HEK293 (cell line): Measurements from ENCODE around the gene BCAS3.

Experiments
- CTCF ChIA-PET: fragments of 350-600 bp; formaldehyde crosslinking; extraction: SDS; loops from one replicate; lab custom pipeline; 2021; ENCODE audit warnings: antibody characterized with exemption; lab: Yijun Ruan, JAX
- POLR2A ChIA-PET: fragments of 300-600 bp; formaldehyde crosslinking; extraction: SDS; loops from one replicate; lab custom pipeline; 2020; ENCODE audit warnings: antibody characterized with exemption, inconsistent platforms; lab: Yijun Ruan, JAX
- H3K27ac ChIP-seq: fragments of 200-500 bp; sonication (Bioruptor generic); 2 replicates; pipeline ENCODE4 v1.5.1; 2014; ENCODE audit warnings: low read depth, low read length, control low read depth, inconsistent platforms; ENCODE audit errors: extremely low read depth
- H3K36me3 ChIP-seq, 2 experiments: fragments of 200-500 bp in 1 of 2; sonication (Bioruptor generic) in 1 of 2; 1 replicate in 1 of 2; 2 replicates in 1 of 2; pipeline ENCODE4 v1.5.1; 2014 to 2017; ENCODE audit warnings: inconsistent platforms in 2 of 2, low read length in 2 of 2; ENCODE audit not compliant: control insufficient read depth in 2 of 2, insufficient read depth in 1 of 2
- H3K4me1 ChIP-seq: fragments of 200-500 bp; sonication (Bioruptor generic); 2 replicates; pipeline ENCODE4 v1.5.1; 2014; ENCODE audit warnings: mild to moderate bottlenecking, low read length, inconsistent platforms; ENCODE audit not compliant: control insufficient read depth, insufficient read depth
- H3K4me3 ChIP-seq: 2 replicates; pipeline ENCODE4 v1.5.1; 2011; ENCODE audit warnings: low read depth, mild to moderate bottlenecking, control low read depth, low read length, moderate library complexity
- H3K9me3 ChIP-seq: fragments of 200-500 bp; sonication (Bioruptor generic); 2 replicates; pipeline ENCODE4 v1.5.1; 2014; ENCODE audit warnings: low read depth, low read length, inconsistent platforms; ENCODE audit not compliant: control insufficient read depth, insufficient read depth
- EGR2 ChIP-seq: fragments of 450-650 bp; formaldehyde crosslinking; IDR thresholded peaks from 2 replicates; pipeline ENCODE4 v1.5.1; 2016; ENCODE audit warnings: low read depth, missing biosample characterization, missing genetic modification characterization
- PRDM4 ChIP-seq: fragments of 450-650 bp; formaldehyde crosslinking; IDR thresholded peaks from 2 replicates; pipeline ENCODE4 v1.5.1; 2017; ENCODE audit warnings: missing biosample characterization, missing genetic modification characterization
- PRDM6 ChIP-seq: fragments of 450-650 bp; formaldehyde crosslinking; IDR thresholded peaks from 2 replicates; pipeline ENCODE4 v1.5.1; 2017; ENCODE audit warnings: missing biosample characterization, missing genetic modification characterization
- RBAK ChIP-seq: fragments of 450-650 bp; formaldehyde crosslinking; IDR thresholded peaks from 2 replicates; pipeline ENCODE4 v1.5.1; 2016; ENCODE audit warnings: missing biosample characterization, missing genetic modification characterization
- SP7 ChIP-seq: fragments of 450-650 bp; formaldehyde crosslinking; IDR thresholded peaks from 2 replicates; pipeline ENCODE4 v1.5.1; 2016; ENCODE audit warnings: missing biosample characterization, missing genetic modification characterization
- ZNF169 ChIP-seq: fragments of 450-650 bp; formaldehyde crosslinking; IDR thresholded peaks from 2 replicates; pipeline ENCODE4 v1.5.1; 2016; ENCODE audit warnings: missing biosample characterization, missing genetic modification characterization
- ZNF184 ChIP-seq: fragments of 450-650 bp; IDR thresholded peaks from 2 replicates; pipeline ENCODE4 v1.5.1; 2018; ENCODE audit warnings: missing biosample characterization, mild to moderate bottlenecking, missing genetic modification characterization
- ZNF19 ChIP-seq: fragments of 450-650 bp; formaldehyde crosslinking; IDR thresholded peaks from 2 replicates; pipeline ENCODE4; 2016; ENCODE audit warnings: missing biosample characterization, missing genetic modification characterization, low read depth
- ZNF24 ChIP-seq: fragments of 450-650 bp; formaldehyde crosslinking; IDR thresholded peaks from 2 replicates; pipeline ENCODE4 v1.5.1; 2016; ENCODE audit warnings: missing biosample characterization, missing genetic modification characterization
- ZNF335 ChIP-seq: fragments of 450-650 bp; formaldehyde crosslinking; conservative IDR thresholded peaks from 2 replicates; pipeline ENCODE4 v1.5.1; 2016; ENCODE audit warnings: missing biosample characterization, missing genetic modification characterization
- ZNF433 ChIP-seq: fragments of 450-650 bp; formaldehyde crosslinking; IDR thresholded peaks from 2 replicates; pipeline ENCODE4 v1.5.1; 2016; ENCODE audit warnings: missing biosample characterization, missing genetic modification characterization, low read depth
- ZNF513 ChIP-seq: fragments of 450-650 bp; IDR thresholded peaks from 2 replicates; pipeline ENCODE4 v1.5.1; 2018; ENCODE audit warnings: missing biosample characterization, missing genetic modification characterization
- ZNF518A ChIP-seq: fragments of 450-650 bp; formaldehyde crosslinking; conservative IDR thresholded peaks from 2 replicates; pipeline ENCODE4 v1.5.1; 2016; ENCODE audit warnings: low read depth, missing biosample characterization, missing genetic modification characterization
- ZNF561 ChIP-seq: fragments of 450-650 bp; IDR thresholded peaks from 2 replicates; pipeline ENCODE4 v1.5.1; 2018; ENCODE audit warnings: missing biosample characterization, missing genetic modification characterization, borderline replicate concordance
- ZNF624 ChIP-seq: fragments of 450-650 bp; formaldehyde crosslinking; IDR thresholded peaks from 2 replicates; pipeline ENCODE4 v1.5.1; 2017; ENCODE audit warnings: missing biosample characterization, missing genetic modification characterization
- ZNF629 ChIP-seq: fragments of 450-650 bp; formaldehyde crosslinking; IDR thresholded peaks from 2 replicates; pipeline ENCODE4 v1.5.1; 2017; ENCODE audit warnings: missing biosample characterization, missing genetic modification characterization
- ZNF660 ChIP-seq: fragments of 450-650 bp; IDR thresholded peaks from 2 replicates; pipeline ENCODE4 v1.5.1; 2018; ENCODE audit warnings: missing biosample characterization, mild to moderate bottlenecking, missing genetic modification characterization
- ZNF670 ChIP-seq: fragments of 450-650 bp; formaldehyde crosslinking; IDR thresholded peaks from 2 replicates; pipeline ENCODE4 v1.5.1; 2016; ENCODE audit warnings: missing biosample characterization, missing genetic modification characterization, low read depth
- ZNF677 ChIP-seq: fragments of 450-650 bp; IDR thresholded peaks from 2 replicates; pipeline ENCODE4 v1.5.0; 2018; ENCODE audit warnings: missing biosample characterization, mild to moderate bottlenecking, missing genetic modification characterization, moderate library complexity

The BCAS3 gene

GRCh38 chr17:61335845-61336655, 658.4 kb downstream of the BCAS3 start (continued):
- 0 out of 2 replicates have a peak, but pooled peaks have one; percentile 57 for TF ChIP-seq ZNF513 (tag by site-specific recombination)

- Histone ChIP-seq H3K9me3 (no peaks in the 10 kb centered on the region), H3K27ac (peak overlapping the region; percentile 42), H3K4me3 (no peak overlapping the region), H3K36me3 (no peaks in the 10 kb centered on the region), H3K4me1 (peaks cover 33% of the 10 kb centered on the region)
- TF ChIP-seq ZNF335 (tag by site-specific recombination) (peak; percentile 20; the same call in 1 of the 2 replicates), PRDM4 (tag by site-specific recombination) (peak; percentile 89), RBAK (tag by site-specific recombination) (no peak)
- POLR2A ChIA-PET, result no interaction called here
- CTCF ChIA-PET, result interaction anchor here (0.6 to 0.7 kb wide), 2 partner anchors 265 to 601 kb away, joined by 3 to 5 read pairs; no protein-coding TSS in a partner anchor
These were observed 659.6 kb downstream of the BCAS3 start for GRCh38 chr17:61337290-61337689.

GRCh38 chr17:61338000-61338798, 660.5 kb downstream of the BCAS3 start:
- Histone ChIP-seq H3K4me3 (no peak overlapping the region), H3K9me3 (no peaks in the 10 kb centered on the region), H3K4me1 (peaks cover 33% of the 10 kb centered on the region), H3K27ac (peak overlapping the region; percentile 42), H3K36me3 (no peaks in the 10 kb centered on the region)
- ChIA-PET POLR2A (interaction anchor here (0.7 kb wide), 1 partner anchor 24 kb away, joined by 13 read pairs; no protein-coding TSS in a partner anchor), CTCF (interaction anchor here (0.5 to 0.7 kb wide), 3 partner anchors 26 to 266 kb away, joined by 3 to 4 read pairs (median 3); no protein-coding TSS in a partner anchor)
- TF ChIP-seq ZNF24 (peak; percentile 76), ZNF518A (tag by site-specific recombination) (0 out of 2 replicates have a peak, but pooled peaks have one; percentile 12), ZNF624 (no peak), PRDM6 (peak; percentile 87), SP7 (tag by site-specific recombination) (peak; percentile 64), EGR2 (tag by site-specific recombination) (peak; percentile 70; the same call in 1 of the 2 replicates), ZNF660 (tag by site-specific recombination) (no peak), ZNF184 (0 out of 2 replicates have a peak, but pooled peaks have one; percentile 53), ZNF19 (tag by site-specific recombination) (no peak), ZNF169 (tag by site-specific recombination) (no peak), ZNF677 (tag by site-specific recombination) (no peak), ZNF629 (tag by site-specific recombination) (peak; percentile 71), ZNF670 (no peak), ZNF561 (tag by site-specific recombination) (0 out of 2 replicates have a peak, but pooled peaks have one; percentile 37), ZNF433 (tag by site-specific recombination) (no peak)
